Liver (tissue), 9 donors: ENCODE data around the gene ADNP. TPM values are rescaled to one million over a fixed set of nuclear protein-coding genes. Genes with fewer than 3 reads are reported as not detected.

Experiments used
- DNase-seq: peaks from one replicate; pipeline ENCODE4 v3.0.0-alpha.2; 2017; ENCODE audit warnings: low spot score
- H3K27ac ChIP-seq, 2 donors: one replicate each; pipeline ENCODE4 v1.7.0; 2013; ENCODE audit warnings: inconsistent platforms in 2 of 2, low read length in 2 of 2, control low read depth in 1 of 2, low read depth in 1 of 2, mild to moderate bottlenecking in 1 of 2
- H3K27me3 ChIP-seq, 4 donors: one replicate each; pipeline versions ENCODE4 v1.6.1 to v1.7.0; 2013; ENCODE audit warnings: low read length in 3 of 4, inconsistent platforms in 1 of 4, mild to moderate bottlenecking in 1 of 4, moderate library complexity in 1 of 4; ENCODE audit not compliant: control insufficient read depth in 4 of 4, insufficient read depth in 4 of 4
- H3K36me3 ChIP-seq, 4 donors: one replicate each; pipeline versions ENCODE4 v1.6.1 to v1.7.0; 2013; ENCODE audit warnings: low read length in 3 of 4, mild to moderate bottlenecking in 3 of 4, low read depth in 1 of 4, moderate library complexity in 1 of 4; ENCODE audit not compliant: control insufficient read depth in 4 of 4, insufficient read depth in 3 of 4
- H3K4me1 ChIP-seq, 4 donors: one replicate each; pipeline versions ENCODE4 v1.6.1 to v1.7.0; 2013; ENCODE audit warnings: low read length in 3 of 4, mild to moderate bottlenecking in 3 of 4, moderate library complexity in 1 of 4; ENCODE audit not compliant: control insufficient read depth in 4 of 4, insufficient read depth in 4 of 4
- H3K4me3 ChIP-seq, 3 donors: one replicate each; pipeline versions ENCODE4 v1.6.1 to v1.7.0; 2013; ENCODE audit warnings: low read length in 3 of 3, control low read depth in 1 of 3, low read depth in 1 of 3, mild to moderate bottlenecking in 1 of 3
- H3K9ac ChIP-seq, 2 donors: one replicate each; pipeline ENCODE4 v1.7.0; 2013; ENCODE audit warnings: low read length in 2 of 2, mild to moderate bottlenecking in 2 of 2, moderate library complexity in 2 of 2, control low read depth in 1 of 2, low read depth in 1 of 2
- H3K9me3 ChIP-seq, 4 donors: one replicate each; pipeline versions ENCODE4 v1.6.1 to v1.7.0; 2013; ENCODE audit warnings: low read length in 3 of 4; ENCODE audit not compliant: control insufficient read depth in 4 of 4
- ATF3 ChIP-seq: IDR thresholded peaks from 2 replicates; pipeline ENCODE4 v1.6.1; 2016; ENCODE audit warnings: antibody characterized with exemption
- CTCF ChIP-seq: fragments of 150-350 bp; IDR thresholded peaks from 2 replicates; pipeline ENCODE4 v1.5.1; 2017; ENCODE audit warnings: improper control_type of control experiment, low read depth, low read length; ENCODE audit not compliant: missing input control
- EGR1 ChIP-seq, 2 donors: IDR thresholded peaks; 2 replicates each; pipeline ENCODE4 v1.6.1; 2016 to 2018; ENCODE audit warnings: antibody characterized with exemption in 2 of 2, low read depth in 2 of 2
- FOXA1 ChIP-seq: IDR thresholded peaks from 2 replicates; pipeline ENCODE4 v1.6.1; 2016; ENCODE audit warnings: antibody characterized with exemption
- FOXA2 ChIP-seq: IDR thresholded peaks from 2 replicates; pipeline ENCODE4 v1.6.1; 2016; ENCODE audit warnings: antibody characterized with exemption
- GABPA ChIP-seq, 2 donors: IDR thresholded peaks in 1 of 2; conservative IDR thresholded peaks in 1 of 2; 2 replicates each; pipeline ENCODE4 v1.6.1; 2016; ENCODE audit warnings: antibody characterized with exemption in 2 of 2, mild to moderate bottlenecking in 1 of 2, moderate library complexity in 1 of 2
- HNF4A ChIP-seq, 2 donors: conservative IDR thresholded peaks; 2 replicates each; pipeline ENCODE4 v1.6.1; 2016; ENCODE audit warnings: antibody characterized with exemption in 2 of 2, mild to moderate bottlenecking in 2 of 2
- HNF4G ChIP-seq: IDR thresholded peaks from 2 replicates; pipeline ENCODE4 v1.6.1; 2016; ENCODE audit warnings: antibody characterized with exemption
- JUND ChIP-seq, 2 donors: IDR thresholded peaks; 2 replicates each; pipeline ENCODE4 v1.6.1; 2016; ENCODE audit warnings: antibody characterized with exemption in 2 of 2
- MAX ChIP-seq: IDR thresholded peaks from 2 replicates; pipeline ENCODE4 v1.6.1; 2016; ENCODE audit warnings: antibody characterized with exemption
- NR2F2 ChIP-seq: IDR thresholded peaks from 2 replicates; pipeline ENCODE4 v1.6.1; 2016; ENCODE audit warnings: antibody characterized with exemption
- RAD21 ChIP-seq, 2 donors: IDR thresholded peaks; 2 replicates each; pipeline ENCODE4 v1.6.1; 2016; ENCODE audit warnings: antibody characterized with exemption in 2 of 2, mild to moderate bottlenecking in 2 of 2
- REST ChIP-seq: IDR thresholded peaks from 2 replicates; pipeline ENCODE4 v1.6.1; 2016; ENCODE audit warnings: antibody characterized with exemption, mild to moderate bottlenecking
- SP1 ChIP-seq: IDR thresholded peaks from 2 replicates; pipeline ENCODE4 v1.6.1; 2018; ENCODE audit warnings: antibody characterized with exemption, mild to moderate bottlenecking
- TAF1 ChIP-seq: conservative IDR thresholded peaks from 2 replicates; pipeline ENCODE4 v1.6.1; 2016; ENCODE audit warnings: antibody characterized with exemption, mild to moderate bottlenecking
- YY1 ChIP-seq: IDR thresholded peaks from 2 replicates; pipeline ENCODE4 v1.6.1; 2016; ENCODE audit warnings: antibody characterized with exemption, mild to moderate bottlenecking
- ZBTB33 ChIP-seq: IDR thresholded peaks from 2 replicates; pipeline ENCODE4 v1.6.1; 2016; ENCODE audit warnings: antibody characterized with exemption
- WGBS: extraction: QIAGEN DNeasy Blood & Tissue Kit; methylation state at CpG from one replicate; pipeline ENCODE4 v1.1.7; 2013; 5-methylcytosine and 5-hydroxymethylcytosine counted together
- polyA plus RNA-seq, 2 donors: library from polyadenylated mRNA; stranded (reverse) in 1 of 2; unstranded in 1 of 2; fragments of 200-250 nt in 1 of 2; fragments of >200 nt in 1 of 2; fragmentation: Nextera tagmentation in 1 of 2; extraction: Ambion mirVana in 1 of 2; gene quantifications; one replicate each; pipeline versions ENCODE4 v1.2.1 to v1.2.3, GENCODE V29; 2013 to 2015
- total RNA-seq, 2 donors: library from RNA; depleted of rRNA; stranded (reverse); fragments of >200 nt; gene quantifications; one replicate each; pipeline ENCODE4 v1.2.3, GENCODE V29; 2014
- donor health status: healthy.
- donor health status: healthy.
- donor health status: healthy.
- donor health status: healthy.
- donor health status: healthy.

The ADNP gene
- total and polyA plus RNA-seq, 4 donors: 9.3 to 25.4 (median 20.1) TPM

- DNase-seq: no peak
- no peak for TF ChIP-seq CTCF
- WGBS: 94% methylated on average over 20 of the region's 20 CpGs
- H3K4me1 ChIP-seq: no peaks in the 10 kb centered on the region
- no peak overlapping the region for H3K9ac ChIP-seq
- H3K4me3 ChIP-seq: no peak overlapping the region
- no peak overlapping the region for H3K27ac ChIP-seq
- no peaks in the 10 kb centered on the region for H3K27me3 ChIP-seq
- no peaks in the 10 kb centered on the region for H3K36me3 ChIP-seq
- H3K9me3 ChIP-seq: no peaks in the 10 kb centered on the region
These were observed 51.3 kb downstream of the ADNP start for GRCh38 chr20:50879649-50880550.

GRCh38 chr20:50877232-50877743 is 53.9 kb downstream of the ADNP start:
- no peaks in the 10 kb centered on the region for H3K9me3 ChIP-seq
- DNase-seq: no peak
- no peaks in the 10 kb centered on the region for H3K4me1 ChIP-seq
- no peak overlapping the region for H3K4me3 ChIP-seq
- no peaks in the 10 kb centered on the region for H3K27me3 ChIP-seq
- no peaks in the 10 kb centered on the region for H3K36me3 ChIP-seq
- WGBS: 93% methylated on average over 6 of the region's 6 CpGs
- no peak overlapping the region for H3K9ac ChIP-seq
- TF ChIP-seq FOXA2: no peak
- no peak for TF ChIP-seq EGR1 (IDR thresholded peaks at IDR 0.05; ENCODE audit: low read depth in 2 of 2)
- no peak for TF ChIP-seq TAF1
- no peak for TF ChIP-seq GABPA (IDR thresholded peaks at IDR 0.05 in 1 of 2, conservative IDR thresholded peaks at IDR 0.05 in 1 of 2)
- TF ChIP-seq HNF4A (conservative IDR thresholded peaks at IDR 0.05): no peak
- TF ChIP-seq FOXA1: no peak
- TF ChIP-seq YY1: no peak
- no peak for TF ChIP-seq ATF3
- no peak overlapping the region for H3K27ac ChIP-seq

GRCh38 chr20:50876816-50877215 is 54.4 kb downstream of the ADNP start:
- H3K27ac ChIP-seq: no peak overlapping the region
- no peaks in the 10 kb centered on the region for H3K9me3 ChIP-seq
- H3K27me3 ChIP-seq: no peaks in the 10 kb centered on the region
- H3K9ac ChIP-seq: no peak overlapping the region
- 94% methylated on average over 7 of the region's 7 CpGs for WGBS
- no peaks in the 10 kb centered on the region for H3K36me3 ChIP-seq
- no peaks in the 10 kb centered on the region for H3K4me1 ChIP-seq
- no peak overlapping the region for H3K4me3 ChIP-seq
- no peak for DNase-seq
- no peak for TF ChIP-seq HNF4G
- no peak for TF ChIP-seq YY1
- TF ChIP-seq JUND (IDR thresholded peaks at IDR 0.05): no peak
- TF ChIP-seq EGR1 (IDR thresholded peaks at IDR 0.05; ENCODE audit: low read depth in 2 of 2): no peak
- no peak for TF ChIP-seq MAX
- no peak for TF ChIP-seq REST
- no peak for TF ChIP-seq FOXA1
- TF ChIP-seq GABPA (IDR thresholded peaks at IDR 0.05 in 1 of 2, conservative IDR thresholded peaks at IDR 0.05 in 1 of 2): no peak
- TF ChIP-seq RAD21 (IDR thresholded peaks at IDR 0.05): no peak
- no peak for TF ChIP-seq NR2F2
- no peak for TF ChIP-seq ATF3
- no peak for TF ChIP-seq HNF4A (conservative IDR thresholded peaks at IDR 0.05)
- no peak for TF ChIP-seq ZBTB33
- TF ChIP-seq TAF1: no peak
- TF ChIP-seq SP1: no peak
- no peak for TF ChIP-seq FOXA2
